GM23338 (cell line): ENCODE measurements around the gene EIF3F. TPM values are rescaled to one million over a fixed set of nuclear protein-coding genes. Genes with fewer than 3 reads are reported as not detected.

Source experiments
- ATAC-seq: fragments of 200-7000 bp; cut with Tn5 transposase; 3 replicates; pipeline ENCODE4 v1.9.1; 2020
- DNase-seq: peaks from one replicate; pipeline ENCODE4 v3.0.0-alpha.2; 2015; ENCODE audit warnings: low spot score
- H2AFZ ChIP-seq: fragments of 200-600 bp; sonication (generic); 2 replicates; pipeline ENCODE4 v1.8.0; 2016; ENCODE audit warnings: antibody characterized with exemption, mild to moderate bottlenecking, moderate library complexity
- H3F3A ChIP-seq: fragments of 200-600 bp; sonication (generic); replicated peaks from 2 replicates; pipeline ENCODE4 v1.8.0; 2017; ENCODE audit warnings: antibody characterized with exemption, mixed run types, low read depth
- H3K27ac ChIP-seq: fragments of 200-600 bp; sonication (generic); 2 replicates; pipeline ENCODE4 v1.6.1; 2016; ENCODE audit warnings: low read depth
- H3K27me3 ChIP-seq: fragments of 200-600 bp; sonication (generic); 2 replicates; pipeline ENCODE4 v1.8.0; 2016; ENCODE audit warnings: mild to moderate bottlenecking, mixed run types, moderate library complexity; ENCODE audit not compliant: insufficient read depth
- H3K36me3 ChIP-seq: fragments of 200-600 bp; sonication (generic); 2 replicates; pipeline ENCODE4 v1.8.0; 2016; ENCODE audit warnings: mild to moderate bottlenecking; ENCODE audit not compliant: insufficient read depth
- H3K4me1 ChIP-seq: fragments of 200-600 bp; sonication (generic); 2 replicates; pipeline ENCODE4 v1.8.0; 2016; ENCODE audit warnings: mild to moderate bottlenecking, moderate library complexity; ENCODE audit not compliant: insufficient read depth
- H3K4me2 ChIP-seq: fragments of 200-600 bp; sonication (generic); 2 replicates; pipeline ENCODE4 v1.7.1; 2017; ENCODE audit warnings: mixed run types
- H3K4me3 ChIP-seq: fragments of 200-600 bp; sonication (generic); 2 replicates; pipeline ENCODE4 v1.6.1; 2016; ENCODE audit warnings: mixed run types
- H3K79me2 ChIP-seq: fragments of 200-600 bp; sonication (generic); replicated peaks from 2 replicates; pipeline ENCODE4 v1.8.0; 2017; ENCODE audit warnings: mild to moderate bottlenecking; ENCODE audit not compliant: insufficient read depth
- H3K9me2 ChIP-seq: fragments of 200-600 bp; sonication (generic); 2 replicates; pipeline ENCODE4 v1.8.0; 2017; ENCODE audit not compliant: insufficient read depth
- H4K20me1 ChIP-seq: fragments of 200-600 bp; sonication (generic); replicated peaks from 2 replicates; pipeline ENCODE4 v1.8.0; 2017; ENCODE audit warnings: mild to moderate bottlenecking; ENCODE audit not compliant: insufficient read depth
- H3K27ac Mint-ChIP-seq: 2 replicates; pipeline ENCODE4 v1.8.0; 2020; ENCODE audit warnings: inconsistent platforms, mild to moderate bottlenecking, moderate library complexity, mixed read lengths
- H3K27me3 Mint-ChIP-seq: 3 replicates; pipeline ENCODE4 v1.8.0; 2022; ENCODE audit warnings: low read depth, mild to moderate bottlenecking, moderate library complexity, mixed read lengths, inconsistent platforms; ENCODE audit not compliant: insufficient read depth, poor library complexity
- H3K36me3 Mint-ChIP-seq: 3 replicates; pipeline ENCODE4 v1.8.0; 2021; ENCODE audit warnings: low read depth, mild to moderate bottlenecking, inconsistent platforms, moderate library complexity, mixed read lengths
- H3K4me1 Mint-ChIP-seq: 3 replicates; pipeline ENCODE4 v1.8.0; 2020; ENCODE audit warnings: mild to moderate bottlenecking, inconsistent platforms, mixed read lengths
- H3K4me3 Mint-ChIP-seq: 3 replicates; pipeline ENCODE4 v1.8.0; 2021; ENCODE audit warnings: moderate library complexity, mild to moderate bottlenecking, inconsistent platforms, mixed read lengths
- H3K9me3 Mint-ChIP-seq: 3 replicates; pipeline ENCODE4 v1.8.0; 2020; ENCODE audit warnings: moderate library complexity, mild to moderate bottlenecking, inconsistent platforms, mixed read lengths
- CREB1 ChIP-seq: fragments of 250-450 bp; sonication (Bioruptor Pico); IDR thresholded peaks from 2 replicates; pipeline ENCODE4 v1.5.0; 2020; ENCODE audit warnings: low read depth, mild to moderate bottlenecking, moderate library complexity
- EZH2 ChIP-seq: fragments of 200-600 bp; sonication (generic); IDR thresholded peaks from one replicate; pipeline ENCODE4 v1.8.0; 2017; ENCODE audit warnings: antibody characterized with exemption, mild to moderate bottlenecking, low read depth; ENCODE audit not compliant: unreplicated experiment
- EZH2phosphoT487 ChIP-seq: fragments of 200-600 bp; sonication (generic); IDR thresholded peaks from one replicate; pipeline ENCODE4 v1.8.1; 2018; ENCODE audit warnings: antibody characterized with exemption; ENCODE audit not compliant: unreplicated experiment
- JUNB ChIP-seq: IDR thresholded peaks from one replicate; pipeline ENCODE4 v1.6.1; 2016; ENCODE audit warnings: antibody characterized with exemption; ENCODE audit not compliant: unreplicated experiment
- NANOG ChIP-seq: IDR thresholded peaks from 2 replicates; pipeline ENCODE4 v1.6.1; 2016; ENCODE audit warnings: antibody characterized with exemption, borderline replicate concordance
- POLR2AphosphoS5 ChIP-seq: IDR thresholded peaks from 2 replicates; pipeline ENCODE4 v1.6.1; 2016; ENCODE audit warnings: antibody characterized with exemption, low read depth
- STAT1 ChIP-seq: IDR thresholded peaks from one replicate; pipeline ENCODE4 v1.6.1; 2016; ENCODE audit warnings: antibody characterized with exemption; ENCODE audit not compliant: unreplicated experiment
- ZNF114 ChIP-seq: fragments of 250-450 bp; sonication (Bioruptor Pico); IDR thresholded peaks from 2 replicates; pipeline ENCODE4 v1.5.0; 2020; ENCODE audit warnings: mild to moderate bottlenecking, moderate library complexity
- ZNF331 ChIP-seq: fragments of 250-450 bp; sonication (Bioruptor Pico); IDR thresholded peaks from 2 replicates; pipeline ENCODE4 v1.5.0; 2020; ENCODE audit warnings: low read depth, mild to moderate bottlenecking, moderate library complexity
- polyA plus RNA-seq: library from polyadenylated mRNA; unstranded; fragments of >200 nt; fragmentation: Nextera tagmentation; extraction: Ambion mirVana; gene quantifications from 2 replicates; pipeline ENCODE4 v1.2.1, GENCODE V29; 2016
- total RNA-seq: library from RNA; depleted of rRNA; stranded (reverse); fragments of >200 nt; shearing (Covaris generic); gene quantifications from 2 replicates; pipeline ENCODE4 v1.2.3, GENCODE V29; 2014
- TF ChIP-seq, protein P1 (sequence below): fragments of 250-450 bp; sonication (Bioruptor Pico); IDR thresholded peaks from 2 replicates; pipeline ENCODE4 v1.5.0; 2020; ENCODE audit warnings: mild to moderate bottlenecking, moderate library complexity
- TF ChIP-seq, protein P2 (sequence below), 2 experiments: fragments of 200-600 bp in 1 of 2; sonication (generic) in 1 of 2; conservative IDR thresholded peaks; 2 replicates each; pipeline versions ENCODE4 v1.5.1 to v1.6.1; 2016 to 2017; ENCODE audit warnings: antibody characterized with exemption in 2 of 2, low read depth in 2 of 2, mild to moderate bottlenecking in 2 of 2, moderate library complexity in 1 of 2
- TF ChIP-seq, protein P3 (sequence below): IDR thresholded peaks from 2 replicates; pipeline ENCODE4 v1.6.1; 2016; ENCODE audit warnings: antibody characterized with exemption
- TF ChIP-seq, protein P4 (sequence below): IDR thresholded peaks from one replicate; pipeline ENCODE4 v1.6.1; 2018; ENCODE audit warnings: antibody characterized with exemption; ENCODE audit not compliant: unreplicated experiment

The EIF3F gene
- total and polyA plus RNA-seq, 2 experiments from 2014 or later, result 237 to 555 TPM

DNA sequence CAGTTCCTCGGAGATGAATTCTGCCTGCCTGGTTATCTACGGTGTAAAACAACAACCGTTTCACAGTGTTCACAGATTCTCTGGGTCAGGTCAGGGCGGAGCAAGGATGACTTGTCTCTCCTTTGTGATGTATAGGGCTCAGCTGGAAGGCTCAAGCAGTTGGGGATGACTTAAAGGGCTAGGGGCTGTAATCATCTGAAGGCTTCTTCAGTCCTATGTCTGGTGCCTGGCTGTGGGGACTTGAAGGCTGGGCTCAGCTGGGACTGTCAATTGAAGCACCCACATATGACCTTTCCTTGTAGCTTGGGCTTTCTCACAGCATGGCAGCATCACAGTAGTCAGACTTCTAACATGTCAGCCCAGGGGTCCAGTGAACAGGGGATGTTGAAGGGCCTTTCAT lies 29.3 kb downstream of the EIF3F start:
- Mint-ChIP-seq H3K27me3 (peaks cover 49% of the 10 kb centered on the region), H3K27ac (no peak overlapping the region), H3K4me3 (peak overlapping the region; percentile 59), H3K36me3 (no peaks in the 10 kb centered on the region; the same call in 2 of the 3 replicates), H3K9me3 (no peaks in the 10 kb centered on the region), H3K4me1 (peaks cover 34% of the 10 kb centered on the region)
- H3K4me2 ChIP-seq, result peak overlapping the region; percentile 57
- no peaks in the 10 kb centered on the region for H3K9me2 ChIP-seq
- H3K27ac ChIP-seq, result no peak overlapping the region
- peak overlapping the region; percentile 24; the same call in 1 of the 2 replicates for H3K4me3 ChIP-seq
- peak; percentile 77 for ATAC-seq
- H3F3A ChIP-seq, result peaks cover 3% of the 10 kb centered on the region; the same call in 1 of the 2 replicates
- no peak overlapping the region for H2AFZ ChIP-seq
- H4K20me1 ChIP-seq, result no peaks in the 10 kb centered on the region
- TF ChIP-seq ZNF331 (CRISPR knock-in tag) (peak; percentile 18; the same call in 1 of the 2 replicates), JUNB (no peak), NANOG (no peak), EZH2phosphoT487 (no peak), POLR2AphosphoS5 (no peak), EZH2 (no peak), CREB1 (0 out of 2 replicates have a peak, but pooled peaks have one; percentile 16), STAT1 (no peak), ZNF114 (CRISPR knock-in tag) (no peak)
- TF ChIP-seq, protein P1, sequence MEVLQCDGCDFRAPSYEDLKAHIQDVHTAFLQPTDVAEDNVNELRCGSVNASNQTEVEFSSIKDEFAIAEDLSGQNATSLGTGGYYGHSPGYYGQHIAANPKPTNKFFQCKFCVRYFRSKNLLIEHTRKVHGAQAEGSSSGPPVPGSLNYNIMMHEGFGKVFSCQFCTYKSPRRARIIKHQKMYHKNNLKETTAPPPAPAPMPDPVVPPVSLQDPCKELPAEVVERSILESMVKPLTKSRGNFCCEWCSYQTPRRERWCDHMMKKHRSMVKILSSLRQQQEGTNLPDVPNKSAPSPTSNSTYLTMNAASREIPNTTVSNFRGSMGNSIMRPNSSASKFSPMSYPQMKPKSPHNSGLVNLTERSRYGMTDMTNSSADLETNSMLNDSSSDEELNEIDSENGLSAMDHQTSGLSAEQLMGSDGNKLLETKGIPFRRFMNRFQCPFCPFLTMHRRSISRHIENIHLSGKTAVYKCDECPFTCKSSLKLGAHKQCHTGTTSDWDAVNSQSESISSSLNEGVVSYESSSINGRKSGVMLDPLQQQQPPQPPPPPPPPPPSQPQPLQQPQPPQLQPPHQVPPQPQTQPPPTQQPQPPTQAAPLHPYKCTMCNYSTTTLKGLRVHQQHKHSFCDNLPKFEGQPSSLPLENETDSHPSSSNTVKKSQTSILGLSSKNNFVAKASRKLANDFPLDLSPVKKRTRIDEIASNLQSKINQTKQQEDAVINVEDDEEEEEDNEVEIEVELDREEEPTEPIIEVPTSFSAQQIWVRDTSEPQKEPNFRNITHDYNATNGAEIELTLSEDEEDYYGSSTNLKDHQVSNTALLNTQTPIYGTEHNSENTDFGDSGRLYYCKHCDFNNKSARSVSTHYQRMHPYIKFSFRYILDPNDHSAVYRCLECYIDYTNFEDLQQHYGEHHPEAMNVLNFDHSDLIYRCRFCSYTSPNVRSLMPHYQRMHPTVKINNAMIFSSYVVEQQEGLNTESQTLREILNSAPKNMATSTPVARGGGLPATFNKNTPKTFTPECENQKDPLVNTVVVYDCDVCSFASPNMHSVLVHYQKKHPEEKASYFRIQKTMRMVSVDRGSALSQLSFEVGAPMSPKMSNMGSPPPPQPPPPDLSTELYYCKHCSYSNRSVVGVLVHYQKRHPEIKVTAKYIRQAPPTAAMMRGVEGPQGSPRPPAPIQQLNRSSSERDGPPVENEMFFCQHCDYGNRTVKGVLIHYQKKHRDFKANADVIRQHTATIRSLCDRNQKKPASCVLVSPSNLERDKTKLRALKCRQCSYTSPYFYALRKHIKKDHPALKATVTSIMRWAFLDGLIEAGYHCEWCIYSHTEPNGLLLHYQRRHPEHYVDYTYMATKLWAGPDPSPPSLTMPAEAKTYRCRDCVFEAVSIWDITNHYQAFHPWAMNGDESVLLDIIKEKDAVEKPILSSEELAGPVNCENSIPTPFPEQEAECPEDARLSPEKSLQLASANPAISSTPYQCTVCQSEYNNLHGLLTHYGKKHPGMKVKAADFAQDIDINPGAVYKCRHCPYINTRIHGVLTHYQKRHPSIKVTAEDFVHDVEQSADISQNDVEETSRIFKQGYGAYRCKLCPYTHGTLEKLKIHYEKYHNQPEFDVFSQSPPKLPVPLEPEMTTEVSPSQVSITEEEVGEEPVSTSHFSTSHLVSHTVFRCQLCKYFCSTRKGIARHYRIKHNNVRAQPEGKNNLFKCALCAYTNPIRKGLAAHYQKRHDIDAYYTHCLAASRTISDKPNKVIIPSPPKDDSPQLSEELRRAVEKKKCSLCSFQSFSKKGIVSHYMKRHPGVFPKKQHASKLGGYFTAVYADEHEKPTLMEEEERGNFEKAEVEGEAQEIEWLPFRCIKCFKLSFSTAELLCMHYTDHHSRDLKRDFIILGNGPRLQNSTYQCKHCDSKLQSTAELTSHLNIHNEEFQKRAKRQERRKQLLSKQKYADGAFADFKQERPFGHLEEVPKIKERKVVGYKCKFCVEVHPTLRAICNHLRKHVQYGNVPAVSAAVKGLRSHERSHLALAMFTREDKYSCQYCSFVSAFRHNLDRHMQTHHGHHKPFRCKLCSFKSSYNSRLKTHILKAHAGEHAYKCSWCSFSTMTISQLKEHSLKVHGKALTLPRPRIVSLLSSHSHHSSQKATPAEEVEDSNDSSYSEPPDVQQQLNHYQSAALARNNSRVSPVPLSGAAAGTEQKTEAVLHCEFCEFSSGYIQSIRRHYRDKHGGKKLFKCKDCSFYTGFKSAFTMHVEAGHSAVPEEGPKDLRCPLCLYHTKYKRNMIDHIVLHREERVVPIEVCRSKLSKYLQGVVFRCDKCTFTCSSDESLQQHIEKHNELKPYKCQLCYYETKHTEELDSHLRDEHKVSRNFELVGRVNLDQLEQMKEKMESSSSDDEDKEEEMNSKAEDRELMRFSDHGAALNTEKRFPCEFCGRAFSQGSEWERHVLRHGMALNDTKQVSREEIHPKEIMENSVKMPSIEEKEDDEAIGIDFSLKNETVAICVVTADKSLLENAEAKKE (CRISPR knock-in tag), result 0 out of 2 replicates have a peak, but pooled peaks have one; percentile 6
- TF ChIP-seq, protein P2, sequence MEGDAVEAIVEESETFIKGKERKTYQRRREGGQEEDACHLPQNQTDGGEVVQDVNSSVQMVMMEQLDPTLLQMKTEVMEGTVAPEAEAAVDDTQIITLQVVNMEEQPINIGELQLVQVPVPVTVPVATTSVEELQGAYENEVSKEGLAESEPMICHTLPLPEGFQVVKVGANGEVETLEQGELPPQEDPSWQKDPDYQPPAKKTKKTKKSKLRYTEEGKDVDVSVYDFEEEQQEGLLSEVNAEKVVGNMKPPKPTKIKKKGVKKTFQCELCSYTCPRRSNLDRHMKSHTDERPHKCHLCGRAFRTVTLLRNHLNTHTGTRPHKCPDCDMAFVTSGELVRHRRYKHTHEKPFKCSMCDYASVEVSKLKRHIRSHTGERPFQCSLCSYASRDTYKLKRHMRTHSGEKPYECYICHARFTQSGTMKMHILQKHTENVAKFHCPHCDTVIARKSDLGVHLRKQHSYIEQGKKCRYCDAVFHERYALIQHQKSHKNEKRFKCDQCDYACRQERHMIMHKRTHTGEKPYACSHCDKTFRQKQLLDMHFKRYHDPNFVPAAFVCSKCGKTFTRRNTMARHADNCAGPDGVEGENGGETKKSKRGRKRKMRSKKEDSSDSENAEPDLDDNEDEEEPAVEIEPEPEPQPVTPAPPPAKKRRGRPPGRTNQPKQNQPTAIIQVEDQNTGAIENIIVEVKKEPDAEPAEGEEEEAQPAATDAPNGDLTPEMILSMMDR (conservative IDR thresholded peaks at IDR 0.05; ENCODE audit: low read depth in 2 of 2), result no peak
- TF ChIP-seq, protein P3, sequence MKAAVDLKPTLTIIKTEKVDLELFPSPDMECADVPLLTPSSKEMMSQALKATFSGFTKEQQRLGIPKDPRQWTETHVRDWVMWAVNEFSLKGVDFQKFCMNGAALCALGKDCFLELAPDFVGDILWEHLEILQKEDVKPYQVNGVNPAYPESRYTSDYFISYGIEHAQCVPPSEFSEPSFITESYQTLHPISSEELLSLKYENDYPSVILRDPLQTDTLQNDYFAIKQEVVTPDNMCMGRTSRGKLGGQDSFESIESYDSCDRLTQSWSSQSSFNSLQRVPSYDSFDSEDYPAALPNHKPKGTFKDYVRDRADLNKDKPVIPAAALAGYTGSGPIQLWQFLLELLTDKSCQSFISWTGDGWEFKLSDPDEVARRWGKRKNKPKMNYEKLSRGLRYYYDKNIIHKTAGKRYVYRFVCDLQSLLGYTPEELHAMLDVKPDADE, result no peak
- TF ChIP-seq, protein P4, sequence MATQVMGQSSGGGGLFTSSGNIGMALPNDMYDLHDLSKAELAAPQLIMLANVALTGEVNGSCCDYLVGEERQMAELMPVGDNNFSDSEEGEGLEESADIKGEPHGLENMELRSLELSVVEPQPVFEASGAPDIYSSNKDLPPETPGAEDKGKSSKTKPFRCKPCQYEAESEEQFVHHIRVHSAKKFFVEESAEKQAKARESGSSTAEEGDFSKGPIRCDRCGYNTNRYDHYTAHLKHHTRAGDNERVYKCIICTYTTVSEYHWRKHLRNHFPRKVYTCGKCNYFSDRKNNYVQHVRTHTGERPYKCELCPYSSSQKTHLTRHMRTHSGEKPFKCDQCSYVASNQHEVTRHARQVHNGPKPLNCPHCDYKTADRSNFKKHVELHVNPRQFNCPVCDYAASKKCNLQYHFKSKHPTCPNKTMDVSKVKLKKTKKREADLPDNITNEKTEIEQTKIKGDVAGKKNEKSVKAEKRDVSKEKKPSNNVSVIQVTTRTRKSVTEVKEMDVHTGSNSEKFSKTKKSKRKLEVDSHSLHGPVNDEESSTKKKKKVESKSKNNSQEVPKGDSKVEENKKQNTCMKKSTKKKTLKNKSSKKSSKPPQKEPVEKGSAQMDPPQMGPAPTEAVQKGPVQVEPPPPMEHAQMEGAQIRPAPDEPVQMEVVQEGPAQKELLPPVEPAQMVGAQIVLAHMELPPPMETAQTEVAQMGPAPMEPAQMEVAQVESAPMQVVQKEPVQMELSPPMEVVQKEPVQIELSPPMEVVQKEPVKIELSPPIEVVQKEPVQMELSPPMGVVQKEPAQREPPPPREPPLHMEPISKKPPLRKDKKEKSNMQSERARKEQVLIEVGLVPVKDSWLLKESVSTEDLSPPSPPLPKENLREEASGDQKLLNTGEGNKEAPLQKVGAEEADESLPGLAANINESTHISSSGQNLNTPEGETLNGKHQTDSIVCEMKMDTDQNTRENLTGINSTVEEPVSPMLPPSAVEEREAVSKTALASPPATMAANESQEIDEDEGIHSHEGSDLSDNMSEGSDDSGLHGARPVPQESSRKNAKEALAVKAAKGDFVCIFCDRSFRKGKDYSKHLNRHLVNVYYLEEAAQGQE, result no peak
- no peaks in the 10 kb centered on the region for H3K36me3 ChIP-seq
- H3K4me1 ChIP-seq, result peaks cover 37% of the 10 kb centered on the region
- peaks cover 65% of the 10 kb centered on the region for H3K27me3 ChIP-seq
- peak; percentile 81 for DNase-seq
- no peaks in the 10 kb centered on the region for H3K79me2 ChIP-seq
